AG09319 (cell line): ENCODE results near the gene FAH.

Experiments used
- DNase-seq: peaks from one replicate; pipeline ENCODE4 v3.0.0-alpha.2; 2010; ENCODE audit warnings: low read depth; ENCODE audit errors: extremely low read depth
- CTCF ChIP-seq: IDR thresholded peaks from 2 replicates; pipeline ENCODE4 v1.5.1; 2011; ENCODE audit warnings: low read depth, mild to moderate bottlenecking, inconsistent platforms, low read length, moderate library complexity

FAH gene

GRCh38 chr15:80183886-80184285, 31.1 kb downstream of the FAH start:
- no peak for DNase-seq
- no peak; the same call in 1 of the 2 replicates for TF ChIP-seq CTCF

GRCh38 chr15:80184554-80184953, 31.8 kb downstream of the FAH start:
- no peak for DNase-seq
- TF ChIP-seq CTCF: no peak

- TF ChIP-seq CTCF: no peak
These were observed 32.4 kb downstream of the FAH start for GRCh38 chr15:80185152-80185551.

GRCh38 chr15:80186066-80186465, 33.3 kb downstream of the FAH start:
- TF ChIP-seq CTCF: no peak
- no peak for DNase-seq

More at GRCh38 chr15:80185152-80185551, 32.4 kb downstream of the FAH start:
- no peak for DNase-seq

- DNase-seq: no peak
- no peak for TF ChIP-seq CTCF
These were observed 33.8 kb downstream of the FAH start for GRCh38 chr15:80186597-80186996.

GRCh38 chr15:80188251-80188650, 35.5 kb downstream of the FAH start:
- no peak for DNase-seq
- no peak for TF ChIP-seq CTCF

GRCh38 chr15:80191198-80191597, 38.4 kb downstream of the FAH start:
- TF ChIP-seq CTCF: no peak
- DNase-seq: no peak
